T1000 (cell line): ENCODE data around the gene NBPF3.
"Not testable (repeated sequence)": the region's sequence is repeated elsewhere in the genome, so short reads cannot be mapped to it uniquely, and the experiment has no call there.

Source experiments
- DNase-seq: peaks from one replicate; lab custom pipeline; 2025; ENCODE audit warnings: mixed read lengths; lab: John Stamatoyannopoulos, UW

NBPF3 gene

GRCh38 chr1:21518774-21519455 is 79.0 kb downstream of the NBPF3 start:
- no peak for DNase-seq

GRCh38 chr1:21519486-21520070 is 79.6 kb downstream of the NBPF3 start:
- DNase-seq = not testable (repeated sequence)

- no peak for DNase-seq
These were observed 81.2 kb downstream of the NBPF3 start for GRCh38 chr1:21520899-21521716.

- no peak for DNase-seq
These were observed 81.8 kb downstream of the NBPF3 start for GRCh38 chr1:21521717-21522060.

GRCh38 chr1:21522525-21523038 is 82.6 kb downstream of the NBPF3 start:
- no peak for DNase-seq

- DNase-seq = no peak
These were observed 83.4 kb downstream of the NBPF3 start for GRCh38 chr1:21523297-21523813.

GRCh38 chr1:21524220-21524619 is 84.3 kb downstream of the NBPF3 start:
- no peak for DNase-seq

- DNase-seq = no peak
These were observed 84.9 kb downstream of the NBPF3 start for GRCh38 chr1:21524686-21525339.

GRCh38 chr1:21525340-21525717 is 85.4 kb downstream of the NBPF3 start:
- DNase-seq = no peak

- DNase-seq = no peak
These were observed 86.5 kb downstream of the NBPF3 start for GRCh38 chr1:21526441-21526840.

GRCh38 chr1:21530368-21531016 is 90.6 kb downstream of the NBPF3 start:
- no peak for DNase-seq

- no peak for DNase-seq
These were observed 91.3 kb downstream of the NBPF3 start for GRCh38 chr1:21531241-21531640.

- DNase-seq = no peak
These were observed 92.6 kb downstream of the NBPF3 start for GRCh38 chr1:21532496-21532895.

- no peak for DNase-seq
These were observed 93.1 kb downstream of the NBPF3 start for GRCh38 chr1:21532992-21533534.

- no peak for DNase-seq
These were observed 94.2 kb downstream of the NBPF3 start for GRCh38 chr1:21534146-21534545.
